Fibroblast of the aortic adventitia (primary cell): ENCODE measurements around the gene CHPT1. TPM values are rescaled to one million over a fixed set of nuclear protein-coding genes. Genes with fewer than 3 reads are reported as not detected.
A peak's percentile ranks its signal among the peaks of the same experiment; 100 is the strongest.
"Not testable (repeated sequence)": the region's sequence is repeated elsewhere in the genome, so short reads cannot be mapped to it uniquely, and the experiment has no call there.

Experiments
- DNase-seq: peaks from one replicate; pipeline ENCODE4 v3.0.0-alpha.2; 2010; ENCODE audit warnings: low read depth
- H3K4me3 ChIP-seq: 2 replicates; pipeline ENCODE4 v1.5.1; 2011; ENCODE audit warnings: low read depth, mild to moderate bottlenecking, control low read depth, low read length, moderate library complexity
- total RNA-seq: library from RNA; depleted of rRNA; stranded (reverse); fragments of >200 nt; gene quantifications from 2 replicates; pipeline ENCODE4 v1.2.3, GENCODE V29; 2012; ENCODE audit warnings: low replicate concordance
- TF ChIP-seq, protein P1 (sequence below): IDR thresholded peaks from 2 replicates; pipeline ENCODE4 v1.5.1; 2011; ENCODE audit warnings: mild to moderate bottlenecking, low read length, control low read depth, inconsistent platforms; ENCODE audit not compliant: insufficient read depth

Gene CHPT1
- total RNA-seq, 1 donor = 27.4 TPM

DNA sequence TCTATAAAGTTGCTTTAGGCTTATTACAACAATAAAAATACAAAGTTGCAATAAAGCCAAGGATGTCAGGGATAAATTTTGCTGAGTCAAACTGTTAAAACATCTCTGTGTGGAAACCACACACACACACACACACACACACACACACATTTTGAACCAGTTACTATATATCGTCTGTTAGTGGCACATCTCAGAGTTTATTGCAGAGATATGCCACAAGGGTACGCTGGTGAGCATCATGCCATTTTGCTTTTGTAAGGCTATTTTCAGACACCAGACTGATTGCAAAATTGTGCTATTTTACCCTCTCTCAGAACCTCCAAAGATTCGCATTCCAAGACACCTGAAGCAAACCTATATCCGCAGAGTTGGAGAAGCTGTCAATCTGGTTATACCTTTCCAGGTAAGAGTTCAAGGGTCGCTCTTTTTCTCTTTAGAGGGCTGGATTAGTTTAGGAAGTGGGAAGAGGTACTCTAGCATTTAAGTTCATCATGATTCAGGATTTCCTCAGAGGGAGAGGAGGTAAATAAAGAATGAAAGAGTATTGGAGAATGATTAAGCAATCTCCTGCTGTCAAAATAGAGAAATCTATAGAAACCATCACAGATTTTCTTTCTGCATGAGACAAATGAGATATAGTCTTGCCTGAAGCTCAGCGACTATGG lies 27.3 kb upstream of the CHPT1 start:
- TF ChIP-seq, protein P1, sequence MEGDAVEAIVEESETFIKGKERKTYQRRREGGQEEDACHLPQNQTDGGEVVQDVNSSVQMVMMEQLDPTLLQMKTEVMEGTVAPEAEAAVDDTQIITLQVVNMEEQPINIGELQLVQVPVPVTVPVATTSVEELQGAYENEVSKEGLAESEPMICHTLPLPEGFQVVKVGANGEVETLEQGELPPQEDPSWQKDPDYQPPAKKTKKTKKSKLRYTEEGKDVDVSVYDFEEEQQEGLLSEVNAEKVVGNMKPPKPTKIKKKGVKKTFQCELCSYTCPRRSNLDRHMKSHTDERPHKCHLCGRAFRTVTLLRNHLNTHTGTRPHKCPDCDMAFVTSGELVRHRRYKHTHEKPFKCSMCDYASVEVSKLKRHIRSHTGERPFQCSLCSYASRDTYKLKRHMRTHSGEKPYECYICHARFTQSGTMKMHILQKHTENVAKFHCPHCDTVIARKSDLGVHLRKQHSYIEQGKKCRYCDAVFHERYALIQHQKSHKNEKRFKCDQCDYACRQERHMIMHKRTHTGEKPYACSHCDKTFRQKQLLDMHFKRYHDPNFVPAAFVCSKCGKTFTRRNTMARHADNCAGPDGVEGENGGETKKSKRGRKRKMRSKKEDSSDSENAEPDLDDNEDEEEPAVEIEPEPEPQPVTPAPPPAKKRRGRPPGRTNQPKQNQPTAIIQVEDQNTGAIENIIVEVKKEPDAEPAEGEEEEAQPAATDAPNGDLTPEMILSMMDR = peak; percentile 50
- DNase-seq = peak; percentile 52
- H3K4me3 ChIP-seq = no peak overlapping the region

DNA sequence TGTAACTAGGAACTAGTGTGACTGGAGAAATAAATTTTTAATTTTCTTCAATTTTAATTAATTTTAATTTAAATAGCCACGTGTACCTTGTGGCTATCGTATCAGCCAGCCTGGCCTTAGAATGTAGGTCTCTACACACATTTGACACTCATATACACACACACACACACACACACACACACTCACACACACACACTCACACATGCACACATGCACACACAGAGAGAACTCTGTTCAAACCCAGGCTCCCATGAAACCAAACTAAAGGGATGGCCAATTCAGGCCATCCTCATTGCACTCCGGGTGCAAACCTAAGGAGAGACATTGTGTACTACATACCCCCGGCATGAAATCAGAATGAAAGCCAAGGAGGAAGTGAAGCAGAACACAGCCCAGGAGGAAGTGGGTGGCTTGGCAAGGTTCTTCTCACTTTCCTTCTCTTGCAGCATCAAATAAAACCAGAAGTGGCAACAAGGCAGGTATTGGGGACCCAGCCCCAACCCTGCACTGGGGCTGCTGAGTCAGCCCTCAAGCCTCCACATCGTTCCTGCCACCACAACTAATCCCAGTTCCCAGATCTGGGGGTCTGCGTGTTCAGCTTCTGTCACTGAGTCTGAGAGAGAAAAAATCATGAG lies 26.2 kb upstream of the CHPT1 start:
- no peak for DNase-seq
- TF ChIP-seq, protein P1 = no peak
- H3K4me3 ChIP-seq = no peak overlapping the region

DNA sequence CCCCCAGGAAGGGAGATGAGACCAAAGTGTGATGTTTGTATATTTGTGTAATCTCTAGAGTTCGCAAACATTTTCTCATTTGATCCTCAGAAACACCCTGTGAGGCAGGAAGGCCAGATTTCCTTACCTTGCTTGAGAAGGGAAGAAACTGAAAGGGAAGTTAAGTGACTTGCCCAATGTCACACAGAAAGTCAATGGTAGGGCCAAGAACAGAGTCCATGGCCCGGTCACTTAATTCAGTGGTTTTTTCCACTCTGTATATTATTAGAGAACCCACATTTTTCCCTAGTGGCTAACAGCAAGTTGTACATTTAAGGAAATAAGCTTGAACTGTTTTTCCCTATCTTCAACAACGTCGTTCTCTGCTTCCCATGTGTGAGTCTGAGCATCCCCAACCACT lies 25.6 kb upstream of the CHPT1 start:
- TF ChIP-seq, protein P1 = no peak
- H3K4me3 ChIP-seq = no peak overlapping the region
- no peak for DNase-seq

DNA sequence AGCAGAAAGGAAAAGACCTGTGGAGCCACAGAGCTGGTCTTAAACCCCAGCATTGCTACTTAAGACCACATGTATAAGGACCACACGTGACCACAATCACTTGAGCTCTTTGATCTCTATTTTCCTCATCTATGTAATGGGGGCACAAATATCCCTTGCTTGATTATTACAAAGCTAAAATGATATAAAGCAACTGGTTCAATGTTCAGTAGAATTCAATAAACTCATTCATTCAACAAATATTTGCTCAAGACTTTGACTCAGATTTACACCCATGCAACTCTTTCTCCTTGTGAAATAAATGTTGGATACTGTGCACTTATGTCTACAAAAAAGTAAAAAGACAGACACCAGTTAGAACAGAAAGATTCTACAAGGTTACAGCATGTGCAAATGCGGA lies 21.9 kb upstream of the CHPT1 start:
- no peak overlapping the region for H3K4me3 ChIP-seq
- no peak for DNase-seq
- TF ChIP-seq, protein P1 = no peak

DNA sequence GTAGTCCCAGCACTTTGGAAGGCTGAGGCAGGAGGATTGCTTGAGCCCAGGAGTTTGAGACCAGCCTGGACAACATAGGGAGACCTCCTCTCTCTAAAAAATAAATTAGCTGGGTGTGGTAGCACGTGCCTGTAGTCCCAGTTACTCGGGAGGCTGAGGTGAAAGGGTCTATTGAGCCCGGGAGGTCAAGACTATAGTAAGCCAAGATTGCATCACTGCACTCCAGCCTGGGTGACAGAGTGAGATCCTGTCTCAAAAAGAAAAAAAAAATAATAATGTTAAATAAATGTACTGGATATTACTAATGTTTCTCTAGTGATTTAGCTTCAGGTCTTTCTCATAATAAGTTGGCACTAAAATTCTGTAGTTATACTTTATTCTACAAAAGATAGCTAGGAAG lies 20.9 kb upstream of the CHPT1 start:
- DNase-seq, H3K4me3 ChIP-seq: not testable (repeated sequence)

DNA sequence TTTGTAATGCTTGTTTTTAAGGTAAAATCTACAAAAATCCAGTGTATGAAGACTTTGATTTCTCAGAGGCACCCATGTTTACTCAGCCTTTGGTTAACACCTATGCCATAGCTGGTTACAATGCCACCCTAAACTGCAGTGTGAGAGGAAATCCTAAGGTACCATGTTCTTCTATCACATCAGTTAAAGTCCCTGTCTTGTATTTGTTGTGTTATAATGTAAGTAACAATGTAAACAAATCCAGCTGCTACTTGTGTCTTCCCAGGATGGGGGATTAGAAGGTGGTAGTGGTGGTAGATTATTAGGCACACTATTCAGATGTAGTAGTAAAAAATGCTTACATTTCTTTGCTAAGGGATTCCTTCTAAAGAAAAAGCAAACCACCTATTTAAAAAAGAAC lies 19.4 kb upstream of the CHPT1 start:
- H3K4me3 ChIP-seq = no peak overlapping the region
- DNase-seq = no peak
- TF ChIP-seq, protein P1 = no peak

DNA sequence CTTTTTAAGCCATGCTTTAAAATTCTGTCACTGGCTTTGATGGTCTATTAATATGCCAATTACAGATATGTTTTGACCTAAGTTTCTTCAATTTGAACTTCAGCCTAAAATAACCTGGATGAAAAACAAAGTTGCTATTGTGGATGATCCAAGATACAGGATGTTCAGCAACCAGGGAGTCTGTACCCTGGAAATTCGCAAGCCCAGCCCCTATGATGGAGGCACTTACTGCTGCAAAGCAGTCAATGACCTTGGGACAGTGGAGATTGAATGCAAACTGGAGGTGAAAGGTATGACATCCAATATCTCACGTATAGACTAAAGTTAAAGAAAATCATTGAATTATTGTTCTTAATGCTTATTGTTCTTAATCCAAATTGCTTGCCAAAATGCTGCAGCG lies 17.2 kb upstream of the CHPT1 start:
- DNase-seq = no peak
- TF ChIP-seq, protein P1 = no peak
- H3K4me3 ChIP-seq = no peak overlapping the region
